HepG2 (cell line): ENCODE measurements around the gene KMT2A. TPM values are rescaled to one million over a fixed set of nuclear protein-coding genes. Genes with fewer than 3 reads are reported as not detected.

ENCODE experiments used
- ATAC-seq: fragments of 200-7000 bp; cut with Tn5 transposase; 3 replicates; pipeline ENCODE4 v1.9.1; 2020; ENCODE audit warnings: mild to moderate bottlenecking, moderate library complexity
- BruUV-seq: library from RNA; stranded (reverse); fragments of 400-500 nt; replicated peaks from 2 replicates; lab custom pipeline; 2021; lab: Mats Ljungman, UMichigan
- CTCF ChIA-PET: fragments of 300-600 bp; formaldehyde crosslinking; extraction: SDS; loops from one replicate; lab custom pipeline; 2021; ENCODE audit warnings: low total read pairs, inconsistent platforms, low intra/inter-chr PET ratio; lab: Yijun Ruan, JAX
- POLR2A ChIA-PET: fragments of 350-600 bp; sonication (Branson Sonifier 250); formaldehyde crosslinking; loops from one replicate; lab custom pipeline; 2020; ENCODE audit warnings: antibody characterized with exemption, inconsistent platforms; lab: Yijun Ruan, JAX
- DNase-seq: peaks from one replicate; pipeline ENCODE4 v3.0.0-alpha.2; 2015; ENCODE audit warnings: low spot score
- FAIRE-seq: peaks from 3 replicates; lab custom pipeline; 2011; peaks lifted over from hg19 to GRCh38; lab: Jason Lieb, UNC
- H2AFZ ChIP-seq: one replicate; pipeline ENCODE4 v1.6.1; 2011; ENCODE audit warnings: low read length, inconsistent platforms
- H3K27ac ChIP-seq: fragments of 300-600 bp; 3 replicates; pipeline ENCODE4 v1.8.0; 2011; ENCODE audit warnings: mixed run types, mild to moderate bottlenecking, mixed read lengths, low read length, inconsistent platforms; ENCODE audit not compliant: insufficient read depth; ENCODE audit errors: extremely low read length
- H3K27me3 ChIP-seq, 2 experiments: fragments of 200-600 bp in 1 of 2; 2 replicates in 1 of 2; 3 replicates in 1 of 2; pipeline versions ENCODE4 v1.6.0 to v1.8.0; 2011; ENCODE audit warnings: low read length in 2 of 2, mild to moderate bottlenecking in 2 of 2, moderate library complexity in 2 of 2, inconsistent platforms in 1 of 2; ENCODE audit not compliant: insufficient read depth in 2 of 2, control insufficient read depth in 1 of 2
- H3K36me3 ChIP-seq, 2 experiments: fragments of 200-600 bp in 1 of 2; replicated peaks in 1 of 2; 2 replicates in 1 of 2; 3 replicates in 1 of 2; pipeline versions ENCODE4 v1.5.1 to v1.8.0; 2011; ENCODE audit warnings: low read length in 2 of 2, inconsistent platforms in 1 of 2; ENCODE audit not compliant: insufficient read depth in 2 of 2, control insufficient read depth in 1 of 2
- H3K4me1 ChIP-seq: 2 replicates; pipeline ENCODE4 v1.5.1; 2012; ENCODE audit warnings: low read length, inconsistent platforms; ENCODE audit not compliant: insufficient read depth
- H3K4me2 ChIP-seq: 2 replicates; pipeline ENCODE4 v1.6.0; 2011; ENCODE audit warnings: low read depth, low read length, inconsistent platforms
- H3K4me3 ChIP-seq, 3 experiments: fragments of 200-600 bp in 1 of 3; sonication (generic), shearing (Covaris generic) in 1 of 3; replicated peaks in 1 of 3; 2 replicates each; pipeline ENCODE4 v1.5.1; 2011 to 2016; ENCODE audit warnings: low read length in 3 of 3, inconsistent platforms in 2 of 3, low read depth in 2 of 3, mild to moderate bottlenecking in 2 of 3, control low read depth in 1 of 3, mixed read lengths in 1 of 3; ENCODE audit not compliant: insufficient read depth in 1 of 3
- H3K79me2 ChIP-seq: one replicate; pipeline ENCODE4 v1.6.1; 2011; ENCODE audit warnings: low read length, inconsistent platforms; ENCODE audit not compliant: insufficient read depth
- H3K9ac ChIP-seq: 2 replicates; pipeline ENCODE4 v1.6.0; 2011; ENCODE audit warnings: mild to moderate bottlenecking, low read depth, low read length, inconsistent platforms; ENCODE audit not compliant: insufficient read depth
- H3K9me3 ChIP-seq: 2 replicates; pipeline ENCODE4 v1.5.1; 2012; ENCODE audit warnings: mild to moderate bottlenecking, low read length
- H4K20me1 ChIP-seq: 2 replicates; pipeline ENCODE4 v1.6.0; 2011; ENCODE audit warnings: inconsistent platforms, mild to moderate bottlenecking, low read length, moderate library complexity; ENCODE audit not compliant: insufficient read depth
- ATF6 ChIP-seq: sonication (generic); formaldehyde crosslinking; conservative IDR thresholded peaks from 2 replicates; pipeline ENCODE4 v1.4.0; 2020; ENCODE audit warnings: missing genetic modification reagents
- ESRRA ChIP-seq: sonication (generic); formaldehyde crosslinking; IDR thresholded peaks from 2 replicates; pipeline ENCODE4 v1.5.1; 2020; ENCODE audit warnings: mild to moderate bottlenecking, low read depth, missing genetic modification reagents
- HDAC2 ChIP-seq: sonication (generic); formaldehyde crosslinking; IDR thresholded peaks from 2 replicates; pipeline ENCODE4 v1.4.0; 2020; ENCODE audit warnings: missing genetic modification reagents
- HMG20B ChIP-seq: conservative IDR thresholded peaks from 2 replicates; pipeline ENCODE4 v1.6.1; 2016; ENCODE audit warnings: missing genetic modification reagents, missing compliant biosample characterization
- KAT8 ChIP-seq: IDR thresholded peaks from 2 replicates; pipeline ENCODE4 v1.6.1; 2016; ENCODE audit warnings: missing genetic modification reagents, missing compliant biosample characterization
- KDM5A ChIP-seq: fragments of 200-600 bp; sonication (generic); IDR thresholded peaks from 2 replicates; pipeline ENCODE4 v1.7.0; 2018; ENCODE audit warnings: antibody characterized with exemption, mild to moderate bottlenecking, low read length, borderline replicate concordance
- KMT2B ChIP-seq: IDR thresholded peaks from 2 replicates; pipeline ENCODE4 v1.6.1; 2016; ENCODE audit warnings: missing genetic modification reagents, missing compliant biosample characterization
- TFAP4 ChIP-seq: sonication (generic); IDR thresholded peaks from 2 replicates; pipeline ENCODE4 v1.6.1; 2016; ENCODE audit warnings: low read depth, borderline replicate concordance
- ZNF317 ChIP-seq: sonication (generic); formaldehyde crosslinking; IDR thresholded peaks from 2 replicates; pipeline ENCODE4 v1.5.0; 2020; ENCODE audit warnings: mild to moderate bottlenecking, missing genetic modification reagents
- ZNF460 ChIP-seq: sonication (generic); formaldehyde crosslinking; IDR thresholded peaks from 2 replicates; pipeline ENCODE4 v1.5.1; 2020; ENCODE audit warnings: missing genetic modification reagents, mild to moderate bottlenecking, borderline replicate concordance
- ZNF768 ChIP-seq: sonication (generic); formaldehyde crosslinking; IDR thresholded peaks from 2 replicates; pipeline ENCODE4 v1.4.0; 2020; ENCODE audit warnings: missing genetic modification reagents
- ZNF878 ChIP-seq: sonication (generic); formaldehyde crosslinking; IDR thresholded peaks from 2 replicates; pipeline ENCODE4 v1.8.1; 2023; ENCODE audit warnings: mild to moderate bottlenecking, missing genetic modification reagents, moderate library complexity
- WGBS: methylation state at CpG from one replicate; pipeline ENCODE4 v1.1.6; 2017; ENCODE audit warnings: low lambda C conversion rate; 5-methylcytosine and 5-hydroxymethylcytosine counted together
- in situ Hi-C: cut with HindIII; loops from 2 replicates; pipeline ENCODE4 v1.10.0; 2017; ENCODE audit warnings: low pct_unique_long_range_greater_than_20kb; ENCODE audit not compliant: extremely low pct_ligation_motif_present
- intact Hi-C: fragments of 100-400 bp; cut with micrococcal nuclease; formaldehyde crosslinking; loops from one replicate; pipeline ENCODE4 v1.10.0; 2022; ENCODE audit not compliant: unreplicated experiment
- polyA plus RNA-seq, 8 experiments: library from polyadenylated mRNA; depleted of rRNA in 3 of 8; stranded (reverse) in 7 of 8; unstranded in 1 of 8; fragments of >200 nt; fragmentation: Illumina TruSeq in 4 of 8; extraction: Trizol in 4 of 8; gene quantifications; 2 replicates each; pipeline versions ENCODE4 v1.2.1 to v1.2.3, GENCODE V29; 2011 to 2016; ENCODE audit warnings: low read depth in 4 of 8, missing spikeins in 1 of 8, mixed read lengths in 1 of 8; ENCODE audit not compliant: insufficient read depth in 1 of 8
- total RNA-seq, 5 experiments: library from RNA; depleted of rRNA; stranded (reverse); fragments of >200 nt; fragmentation: Illumina TruSeq; extraction: Trizol; gene quantifications; 2 replicates each; pipeline ENCODE4 v1.2.3, GENCODE V29; 2016; ENCODE audit warnings: low read depth in 1 of 5
- TF ChIP-seq, protein P1 (sequence below): sonication (generic); formaldehyde crosslinking; IDR thresholded peaks from 2 replicates; pipeline ENCODE4 v1.8.0; 2022; ENCODE audit warnings: missing genetic modification reagents, low read depth, mild to moderate bottlenecking, borderline replicate concordance

The KMT2A gene
- total and polyA plus RNA-seq, 2 of the 13 experiments (the other 11 are each of a cell fraction or from before 2014, with no cell fraction given), result 12.4 to 20.0 TPM

DNA sequence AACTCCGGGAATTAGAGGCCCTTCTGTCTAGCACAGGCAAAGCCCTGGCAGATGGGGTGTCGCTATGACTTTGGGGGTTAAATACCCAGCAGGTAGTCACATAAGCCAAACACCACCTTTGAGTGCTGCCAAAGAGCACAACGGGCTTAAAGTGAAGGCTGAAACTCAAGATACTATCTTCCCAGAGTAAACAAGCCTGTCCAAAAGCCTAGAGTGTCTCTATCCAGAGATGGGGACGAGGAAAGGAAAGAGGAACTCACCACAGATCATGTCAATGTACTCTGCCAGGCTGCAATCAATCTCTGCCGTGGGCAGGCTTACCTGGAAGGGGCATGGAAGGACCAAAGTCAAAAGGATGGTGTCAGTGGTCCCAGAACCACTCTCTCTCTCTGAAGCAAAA is 109.2 kb downstream of the KMT2A start (continued):
- TF ChIP-seq TFAP4 (no peak), HMG20B (no peak), HDAC2 (no peak), ESRRA (CRISPR knock-in tag) (no peak)

DNA sequence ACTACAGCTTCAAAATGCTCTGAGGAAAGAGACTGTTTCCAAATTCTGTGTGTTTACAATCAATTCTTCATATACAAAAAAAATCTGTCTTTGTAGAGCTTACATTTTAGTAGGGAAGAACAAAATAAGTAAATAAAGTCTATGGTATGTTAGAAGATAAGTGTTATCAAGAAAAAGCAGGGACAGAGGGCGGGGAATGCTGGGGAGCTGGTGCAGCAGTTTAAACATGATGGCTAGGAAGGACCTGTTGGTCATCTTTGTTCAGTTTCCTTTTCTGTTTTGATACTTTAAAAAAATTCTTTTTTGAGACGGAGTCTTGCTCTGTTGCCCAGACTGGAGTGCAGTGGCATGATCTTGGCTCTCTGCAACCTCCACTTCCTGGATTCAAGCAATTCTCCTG is 110.8 kb downstream of the KMT2A start:
- no peak for ATAC-seq
- ChIA-PET CTCF (no interaction called here), POLR2A (no interaction called here)
- no peak overlapping the region for H3K27ac ChIP-seq
- no TSS peak for BruUV-seq
- H3K4me1 ChIP-seq, result no peaks in the 10 kb centered on the region
- H4K20me1 ChIP-seq, result no peaks in the 10 kb centered on the region
- 94% methylated on average over 2 of the region's 2 CpGs for WGBS
- H2AFZ ChIP-seq, result no peak overlapping the region
- no peaks in the 10 kb centered on the region for H3K27me3 ChIP-seq
- no peak overlapping the region for H3K9ac ChIP-seq
- no peak for TF ChIP-seq ATF6 (CRISPR knock-in tag)
- TF ChIP-seq KAT8, result no peak
- TF ChIP-seq, protein P1, sequence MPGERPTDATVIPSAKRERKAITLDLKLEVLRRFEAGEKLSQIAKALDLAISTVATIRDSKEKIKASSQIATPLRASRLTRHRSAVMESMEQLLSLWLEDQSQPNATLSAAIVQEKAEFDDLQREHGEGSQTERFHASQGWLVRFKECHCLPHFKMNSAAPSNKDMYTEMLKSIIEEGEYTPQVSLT (CRISPR knock-in tag), result no peak
- no peak for TF ChIP-seq KDM5A
- no peak for TF ChIP-seq ZNF460 (CRISPR knock-in tag)
- no peak for TF ChIP-seq ZNF878 (CRISPR knock-in tag)
- TF ChIP-seq ZNF768 (CRISPR knock-in tag), result no peak
- no peak for TF ChIP-seq KMT2B (CRISPR knock-in tag)
- TF ChIP-seq ZNF317 (CRISPR knock-in tag), result no peak
- TF ChIP-seq, all 625 proteins: peak for 0
- H3K9me3 ChIP-seq, result no peaks in the 10 kb centered on the region
- no peaks in the 10 kb centered on the region for H3K79me2 ChIP-seq
- no peak overlapping the region for H3K4me2 ChIP-seq
- no peaks in the 10 kb centered on the region; a peak in 2 of 5 replicates for H3K36me3 ChIP-seq
- DNase-seq (no peak), FAIRE-seq (no peak)
- intact Hi-C loops (no loop called here), in situ Hi-C loops (no loop called here)
- H3K4me3 ChIP-seq, result no peak overlapping the region
